PC-3 (cell line): ENCODE measurements around the gene NOMO2. TPM values are rescaled to one million over a fixed set of nuclear protein-coding genes. Genes with fewer than 3 reads are reported as not detected.

Experiments used
- microRNA-seq: library from miRNA; unstranded; fragments of <30 nt; microRNA quantifications from one replicate; pipeline ENCODE4 v1.1.0, GENCODE V29; 2020; ENCODE audit not compliant: unreplicated experiment
- total RNA-seq: library from RNA; depleted of rRNA; stranded (reverse); fragments of >200 nt; gene quantifications from 2 replicates; pipeline ENCODE4 v1.2.3, GENCODE V29; 2014; rRNA removed

The NOMO2 gene
- total RNA-seq, 1 experiment from 2014 or later = 121 TPM

Small RNAs within 50 kb of the gene (microRNA-seq; reads per million reads assigned to microRNA genes)
- gene MIR3179-3 = not detected
- not detected for gene MIR3179-4
- gene MIR3180-3 = not detected
- not detected for gene MIR3670-3
- gene MIR3670-4 = not detected
- gene MIR6770-3 = not detected

Other genes starting within 250 kb of the NOMO2 start
- not detected in 2 replicates for gene NPIPA8, start 225.4 kb downstream of the NOMO2 start, total RNA-seq
- gene RPS15A, start 228.2 kb upstream of the NOMO2 start, total RNA-seq = 704 and 1,198 TPM in 2 replicates
- gene ARL6IP1, start 239.5 kb upstream of the NOMO2 start, total RNA-seq = 118 and 150 TPM in 2 replicates